Neuron (in vitro differentiated cells): ENCODE results near the gene ZNF83.
A peak's percentile ranks its signal among the peaks of the same experiment; 100 is the strongest.
"Not testable (repeated sequence)": the region's sequence is repeated elsewhere in the genome, so short reads cannot be mapped to it uniquely, and the experiment has no call there.

ENCODE experiments used
- H2AFZ ChIP-seq: one replicate; pipeline ENCODE4 v1.6.1; 2013; ENCODE audit warnings: low read depth, mild to moderate bottlenecking, inconsistent platforms, low read length, moderate library complexity
- H3K27me3 ChIP-seq: one replicate; pipeline ENCODE4 v1.6.1; 2013; ENCODE audit warnings: low read length; ENCODE audit not compliant: insufficient read depth
- H3K36me3 ChIP-seq: one replicate; pipeline ENCODE4 v1.6.1; 2013; ENCODE audit warnings: low read length; ENCODE audit not compliant: insufficient read depth
- H3K4me1 ChIP-seq: one replicate; pipeline ENCODE4 v1.6.1; 2013; ENCODE audit warnings: low read length; ENCODE audit not compliant: insufficient read depth
- H3K4me3 ChIP-seq: 2 replicates; pipeline ENCODE4 v1.5.1; 2013; ENCODE audit warnings: mild to moderate bottlenecking, low read length, moderate library complexity
- H3K9me3 ChIP-seq: one replicate; pipeline ENCODE4 v1.6.1; 2013; ENCODE audit warnings: low read length

Gene ZNF83

DNA sequence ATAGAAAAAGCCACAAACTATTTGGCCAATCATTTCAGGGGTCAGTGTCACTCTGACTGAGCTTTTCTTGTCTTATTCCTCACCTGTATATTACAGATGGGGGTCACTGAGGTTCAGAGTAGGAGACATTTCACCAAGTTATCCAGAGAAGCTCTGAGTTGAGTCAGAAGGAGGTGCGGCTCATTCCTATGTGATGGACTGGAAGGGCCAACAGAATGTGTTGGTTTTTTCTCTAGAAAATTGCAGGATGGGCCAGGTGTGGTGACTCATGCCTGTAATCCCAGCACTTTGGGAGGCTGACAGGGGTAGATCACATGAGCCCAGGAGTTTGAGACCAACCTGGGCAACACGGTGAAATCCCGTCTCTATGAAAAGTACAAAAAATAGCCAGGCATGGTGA is 24.5 kb upstream of the ZNF83 start:
- H3K36me3 ChIP-seq, result peaks cover 32% of the 10 kb centered on the region
- no peak overlapping the region for H3K4me3 ChIP-seq
- H2AFZ ChIP-seq, result no peak overlapping the region
- H3K27me3 ChIP-seq, result no peaks in the 10 kb centered on the region
- peaks cover 14% of the 10 kb centered on the region for H3K9me3 ChIP-seq
- H3K4me1 ChIP-seq, result no peaks in the 10 kb centered on the region

GRCh38 chr19:52660981-52661380 is 22.8 kb upstream of the ZNF83 start:
- H3K4me1 ChIP-seq, result no peaks in the 10 kb centered on the region
- peaks cover 16% of the 10 kb centered on the region for H3K9me3 ChIP-seq
- no peak overlapping the region for H3K4me3 ChIP-seq
- no peaks in the 10 kb centered on the region for H3K27me3 ChIP-seq
- H3K36me3 ChIP-seq, result peaks cover 35% of the 10 kb centered on the region
- H2AFZ ChIP-seq, result no peak overlapping the region

GRCh38 chr19:52659013-52659412 is 20.9 kb upstream of the ZNF83 start:
- no peak overlapping the region for H3K4me3 ChIP-seq
- H3K4me1 ChIP-seq, result no peaks in the 10 kb centered on the region
- H3K9me3 ChIP-seq, result peaks cover 23% of the 10 kb centered on the region
- no peak overlapping the region for H2AFZ ChIP-seq
- H3K36me3 ChIP-seq, result peaks cover 54% of the 10 kb centered on the region
- H3K27me3 ChIP-seq, result no peaks in the 10 kb centered on the region

GRCh38 chr19:52658595-52658994 is 20.4 kb upstream of the ZNF83 start:
- Histone ChIP-seq H3K9me3 (peaks cover 25% of the 10 kb centered on the region), H2AFZ (no peak overlapping the region), H3K36me3 (peaks cover 58% of the 10 kb centered on the region), H3K27me3 (no peaks in the 10 kb centered on the region), H3K4me1 (no peaks in the 10 kb centered on the region), H3K4me3 (no peak overlapping the region)

GRCh38 chr19:52653161-52653560 is 15.0 kb upstream of the ZNF83 start:
- Histone ChIP-seq H3K4me3 (no peak overlapping the region), H3K27me3 (no peaks in the 10 kb centered on the region), H2AFZ (no peak overlapping the region), H3K36me3 (peaks cover 57% of the 10 kb centered on the region), H3K4me1 (no peaks in the 10 kb centered on the region), H3K9me3 (peaks cover 26% of the 10 kb centered on the region)

- H3K9me3 ChIP-seq, result peaks cover 23% of the 10 kb centered on the region
- H2AFZ ChIP-seq, result no peak overlapping the region
- peaks cover 55% of the 10 kb centered on the region for H3K36me3 ChIP-seq
- H3K27me3 ChIP-seq, result no peaks in the 10 kb centered on the region
- H3K4me1 ChIP-seq, result no peaks in the 10 kb centered on the region
- H3K4me3 ChIP-seq, result no peak overlapping the region
These were observed 13.8 kb upstream of the ZNF83 start for GRCh38 chr19:52651956-52652355.

- H3K36me3 ChIP-seq, result peaks cover 35% of the 10 kb centered on the region
- H3K4me3 ChIP-seq, result no peak overlapping the region
These were observed 10.3 kb upstream of the ZNF83 start for GRCh38 chr19:52648336-52649016.

DNA sequence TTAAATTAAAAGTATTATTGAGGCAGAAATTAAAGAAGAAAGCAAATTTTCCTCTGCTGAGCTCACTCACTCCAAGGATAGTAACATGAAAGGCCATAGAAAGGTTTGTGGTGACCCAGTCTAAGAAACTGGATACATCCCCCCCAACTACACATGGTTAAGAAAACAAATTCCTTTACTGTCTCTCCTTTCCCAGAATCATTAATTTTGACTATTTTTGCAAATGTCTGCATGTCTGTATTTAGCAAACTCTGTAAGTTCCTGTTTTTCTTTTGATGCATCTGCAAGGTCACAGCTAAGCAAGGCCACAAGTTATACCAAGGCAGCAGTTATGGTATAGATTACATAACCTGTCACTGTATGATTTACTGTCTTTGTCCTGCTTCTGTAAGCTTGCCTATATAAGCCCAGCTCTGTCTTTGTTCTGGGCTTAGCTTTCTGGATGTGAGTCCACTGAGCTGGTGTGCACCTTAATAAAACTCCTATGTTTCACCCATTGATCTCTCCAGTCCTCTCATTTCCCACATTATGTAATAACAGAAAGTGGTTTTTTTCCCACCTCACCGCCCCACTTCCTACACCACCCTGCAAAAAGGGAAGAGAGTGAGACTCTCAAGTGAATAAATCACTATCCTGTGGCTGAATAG is 8.5 kb upstream of the ZNF83 start:
- Histone ChIP-seq H3K27me3 (no peaks in the 10 kb centered on the region), H2AFZ (no peak overlapping the region), H3K36me3 (peaks cover 17% of the 10 kb centered on the region), H3K4me1 (no peaks in the 10 kb centered on the region), H3K4me3 (no peak overlapping the region), H3K9me3 (peaks cover 5% of the 10 kb centered on the region)

More at GRCh38 chr19:52648336-52649016, 10.3 kb upstream of the ZNF83 start:
- peaks cover 14% of the 10 kb centered on the region for H3K9me3 ChIP-seq
- H3K4me1 ChIP-seq, result no peaks in the 10 kb centered on the region
- H3K27me3 ChIP-seq, result no peaks in the 10 kb centered on the region
- H2AFZ ChIP-seq, result no peak overlapping the region

- Histone ChIP-seq H3K9me3 (peaks cover 2% of the 10 kb centered on the region), H3K36me3 (peaks cover 3% of the 10 kb centered on the region)
These were observed 2.8 kb upstream of the ZNF83 start for GRCh38 chr19:52640916-52641315.

DNA sequence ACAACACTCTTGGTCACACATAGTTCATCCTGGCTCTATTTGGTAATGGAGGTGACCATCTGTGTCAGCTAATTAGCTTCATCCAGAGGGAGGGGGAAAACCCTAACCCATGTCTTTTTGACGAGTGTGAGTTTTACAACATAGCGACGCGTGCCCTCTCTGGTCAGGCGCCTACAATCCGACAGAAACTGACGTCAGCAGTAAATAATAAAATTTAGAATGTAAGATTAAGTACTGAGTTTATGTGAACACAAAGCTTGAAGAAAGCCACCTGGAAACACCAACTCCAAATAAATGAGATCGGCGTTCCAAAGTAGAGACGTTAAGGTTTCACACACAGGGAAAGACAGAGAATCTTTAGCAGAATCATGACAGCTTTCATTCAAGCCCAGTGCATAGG is 1.8 kb upstream of the ZNF83 start:
- H2AFZ ChIP-seq, result no peak overlapping the region
- H3K4me1 ChIP-seq, result peaks cover 13% of the 10 kb centered on the region
- H3K27me3 ChIP-seq, result no peaks in the 10 kb centered on the region
- H3K36me3 ChIP-seq, result peaks cover 2% of the 10 kb centered on the region
- H3K4me3 ChIP-seq, result no peak overlapping the region
- H3K9me3 ChIP-seq, result no peaks in the 10 kb centered on the region

More at GRCh38 chr19:52640916-52641315, 2.8 kb upstream of the ZNF83 start:
- Histone ChIP-seq H3K4me1 (peaks cover 13% of the 10 kb centered on the region), H2AFZ (no peak overlapping the region), H3K4me3 (no peak overlapping the region), H3K27me3 (no peaks in the 10 kb centered on the region)

- Histone ChIP-seq H2AFZ (peak overlapping the region; percentile 48), H3K9me3 (no peaks in the 10 kb centered on the region), H3K4me3 (peak overlapping the region; percentile 75), H3K36me3 (no peaks in the 10 kb centered on the region), H3K27me3 (no peaks in the 10 kb centered on the region), H3K4me1 (peaks cover 13% of the 10 kb centered on the region)
These were observed 446 bp upstream of the ZNF83 start for GRCh38 chr19:52638601-52639000.

DNA sequence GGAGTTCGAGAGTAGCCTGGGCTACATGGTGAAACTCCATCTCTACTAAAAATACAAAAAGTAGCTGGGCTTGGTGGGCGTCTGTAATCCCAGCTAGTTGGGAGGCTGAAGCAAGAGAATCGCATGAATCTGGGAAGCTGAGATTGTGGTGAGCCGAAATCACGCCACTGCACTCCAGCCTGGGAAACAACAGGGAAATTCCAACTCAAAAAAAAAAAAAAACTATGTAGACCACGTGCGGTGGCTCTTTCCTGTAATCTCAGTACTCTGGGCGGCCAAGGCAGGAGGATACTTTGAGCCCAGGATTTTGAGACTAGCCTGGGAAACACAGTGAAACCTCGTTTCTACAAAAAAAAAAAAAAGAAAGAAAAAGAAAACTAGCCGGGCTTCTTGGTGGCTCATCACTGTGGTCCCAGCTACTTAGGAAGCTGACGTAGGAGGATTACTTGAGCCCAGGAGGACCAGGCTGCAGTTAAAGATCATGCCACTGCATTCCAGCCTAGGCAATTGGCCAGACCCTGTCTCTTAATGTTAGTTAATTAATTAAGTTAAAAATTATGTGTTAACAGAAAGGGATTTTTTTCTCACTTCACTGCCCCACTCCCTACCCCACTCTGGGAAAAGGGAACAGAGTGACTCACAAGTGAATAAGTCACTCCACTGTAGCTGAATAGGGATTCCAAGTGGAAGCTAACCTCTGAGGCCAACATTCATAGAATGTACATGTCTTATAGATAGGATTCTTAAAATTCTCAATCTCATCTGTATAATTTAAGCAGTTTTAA is 2.2 kb downstream of the ZNF83 start:
- Histone ChIP-seq H3K9me3 (no peaks in the 10 kb centered on the region), H3K4me1 (peaks cover 13% of the 10 kb centered on the region), H3K27me3 (no peaks in the 10 kb centered on the region), H2AFZ (no peak overlapping the region), H3K36me3 (peaks cover 2% of the 10 kb centered on the region), H3K4me3 (no peak overlapping the region)

GRCh38 chr19:52627441-52627840 is 10.7 kb downstream of the ZNF83 start:
- H3K27me3 ChIP-seq, H3K4me3 ChIP-seq, H3K4me1 ChIP-seq, H2AFZ ChIP-seq: not testable (repeated sequence)
- peaks cover 35% of the 10 kb centered on the region for H3K36me3 ChIP-seq
- H3K9me3 ChIP-seq, result peaks cover 16% of the 10 kb centered on the region
